Stimulated activated CD4-positive, alpha-beta T cell treated with anti-CD3 and anti-CD28 coated beads, Interleukin-4, amount 100 ng/mL, for 1 hour (primary cell): Measurements from ENCODE around the gene TOP1.

Experiments used
- DNase-seq: peaks from one replicate; pipeline ENCODE4 v3.0.0-alpha.2; 2020

The TOP1 gene

DNA sequence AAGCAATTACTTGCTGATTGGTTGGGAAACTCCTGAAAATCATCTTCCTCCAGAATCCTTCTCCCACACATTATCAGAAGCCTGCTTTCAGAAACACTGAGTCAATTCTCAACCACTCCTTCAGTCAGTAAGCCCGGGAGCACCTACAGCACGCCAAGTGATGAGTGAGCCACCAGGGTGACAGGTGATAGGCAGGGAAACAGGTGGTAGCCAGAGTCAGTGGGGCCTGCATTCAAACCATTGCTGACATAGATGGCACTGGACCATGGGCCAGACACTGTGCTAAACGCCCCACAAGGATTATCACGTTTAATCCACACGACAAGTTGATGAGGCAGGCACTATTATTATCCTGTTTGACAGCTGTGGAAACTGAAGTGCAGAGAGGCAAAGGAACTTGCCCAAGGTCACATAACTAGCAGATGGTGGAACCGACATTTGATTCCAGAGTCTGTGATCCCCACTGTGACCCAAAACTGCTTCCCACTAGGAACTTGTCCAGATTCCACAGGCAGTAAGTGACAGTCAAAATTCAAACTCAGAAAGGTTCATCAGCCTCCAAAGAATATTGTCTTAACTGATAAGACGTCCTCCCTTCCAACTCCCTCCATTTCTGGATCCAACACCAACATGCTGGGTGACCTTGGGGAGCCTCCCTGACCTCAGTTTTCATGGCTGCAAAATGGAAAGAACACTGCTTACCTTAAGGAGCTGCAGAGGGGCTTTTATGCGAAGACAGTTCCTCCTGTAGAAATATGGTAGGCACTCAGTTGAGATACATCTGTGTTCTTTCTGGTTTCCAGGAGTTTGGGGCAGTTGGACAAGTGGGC is 23.9 kb upstream of the TOP1 start:
- no peak for DNase-seq

DNA sequence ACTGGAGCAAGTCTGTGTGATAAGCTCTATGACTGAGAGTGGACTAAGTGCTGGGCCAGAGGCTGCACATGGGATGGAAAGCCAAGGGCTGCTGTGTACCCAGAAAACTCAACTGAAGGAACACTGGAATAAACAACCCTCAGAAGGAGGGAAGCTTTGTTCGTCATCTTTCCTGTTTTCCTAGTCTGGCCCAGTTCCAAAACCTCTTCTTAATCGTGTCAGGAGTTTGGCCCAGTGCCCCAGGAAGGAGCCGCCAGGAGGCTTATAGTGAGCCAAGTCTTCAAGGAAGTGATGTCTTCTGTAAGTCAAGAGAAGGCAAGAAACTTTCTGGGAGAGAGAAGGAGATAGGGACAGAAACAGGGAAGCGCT is 23.3 kb upstream of the TOP1 start:
- no peak for DNase-seq

- DNase-seq: no peak
These were observed 22.3 kb upstream of the TOP1 start for GRCh38 chr20:41006126-41006935.

- no peak for DNase-seq
These were observed 21.6 kb upstream of the TOP1 start for GRCh38 chr20:41006936-41007474.

- no peak for DNase-seq
These were observed 21.1 kb upstream of the TOP1 start for GRCh38 chr20:41007481-41007880.

- DNase-seq: no peak
These were observed 18.7 kb upstream of the TOP1 start for GRCh38 chr20:41009946-41010345.

GRCh38 chr20:41011551-41012067 is 17.0 kb upstream of the TOP1 start:
- DNase-seq: no peak

GRCh38 chr20:41014561-41015088 is 14.0 kb upstream of the TOP1 start:
- DNase-seq: no peak

DNA sequence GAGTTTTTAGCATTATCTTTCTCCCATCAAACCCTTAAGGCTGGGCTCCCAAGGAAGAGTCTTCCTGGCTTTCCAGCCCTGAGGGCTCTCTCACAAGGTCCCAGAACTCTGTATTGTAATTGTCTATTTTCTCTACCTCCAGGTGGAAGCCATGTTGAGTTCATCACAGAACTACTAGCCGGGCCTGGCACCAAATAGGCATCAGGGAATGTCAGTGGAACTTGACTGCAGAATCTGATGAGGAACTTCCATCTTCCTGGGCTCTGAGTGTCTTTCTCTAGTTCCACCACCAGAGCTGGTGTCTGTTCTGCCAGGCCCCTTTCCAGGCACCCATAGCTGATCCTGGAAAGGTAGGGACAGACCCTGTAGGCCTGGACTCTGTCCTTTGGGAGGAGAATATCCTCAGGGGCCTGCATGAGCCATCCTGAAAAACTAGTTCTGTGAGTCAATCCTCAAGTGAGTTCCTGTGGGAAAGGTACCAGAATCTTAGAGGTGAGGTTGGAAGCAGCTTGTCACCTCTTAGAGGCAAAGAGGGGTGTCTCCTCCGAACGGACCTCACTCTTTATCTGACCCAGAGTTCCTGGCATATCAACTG is 11.1 kb upstream of the TOP1 start:
- no peak for DNase-seq

- no peak for DNase-seq
These were observed 10.5 kb upstream of the TOP1 start for GRCh38 chr20:41018153-41018552.

- no peak for DNase-seq
These were observed 5.1 kb upstream of the TOP1 start for GRCh38 chr20:41023549-41023948.

GRCh38 chr20:41027366-41027765 is 1.3 kb upstream of the TOP1 start:
- DNase-seq: no peak

DNA sequence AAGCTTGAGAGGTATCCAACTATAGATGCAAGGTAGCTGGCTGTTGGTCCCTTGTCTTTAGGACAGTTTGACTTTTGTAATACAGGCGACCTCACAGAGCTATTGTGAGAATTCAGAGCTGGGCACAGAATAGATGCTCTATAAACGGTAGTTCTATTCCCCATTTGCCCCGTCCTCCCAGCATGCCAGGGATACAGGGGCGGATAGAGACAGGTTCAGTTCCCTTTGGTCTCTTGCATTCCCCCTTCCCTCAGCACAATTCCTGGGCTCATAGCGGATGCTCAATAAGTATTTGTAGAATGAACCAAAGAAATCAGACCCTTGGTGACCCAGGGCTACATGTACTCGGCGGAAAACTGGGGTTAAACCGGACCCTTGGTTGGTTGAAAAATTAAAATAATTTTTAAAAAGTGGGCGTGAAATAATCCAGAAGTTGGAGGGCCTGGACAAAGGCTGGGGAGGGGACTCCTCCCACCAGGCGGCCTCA is 707 bp upstream of the TOP1 start:
- no peak for DNase-seq

DNA sequence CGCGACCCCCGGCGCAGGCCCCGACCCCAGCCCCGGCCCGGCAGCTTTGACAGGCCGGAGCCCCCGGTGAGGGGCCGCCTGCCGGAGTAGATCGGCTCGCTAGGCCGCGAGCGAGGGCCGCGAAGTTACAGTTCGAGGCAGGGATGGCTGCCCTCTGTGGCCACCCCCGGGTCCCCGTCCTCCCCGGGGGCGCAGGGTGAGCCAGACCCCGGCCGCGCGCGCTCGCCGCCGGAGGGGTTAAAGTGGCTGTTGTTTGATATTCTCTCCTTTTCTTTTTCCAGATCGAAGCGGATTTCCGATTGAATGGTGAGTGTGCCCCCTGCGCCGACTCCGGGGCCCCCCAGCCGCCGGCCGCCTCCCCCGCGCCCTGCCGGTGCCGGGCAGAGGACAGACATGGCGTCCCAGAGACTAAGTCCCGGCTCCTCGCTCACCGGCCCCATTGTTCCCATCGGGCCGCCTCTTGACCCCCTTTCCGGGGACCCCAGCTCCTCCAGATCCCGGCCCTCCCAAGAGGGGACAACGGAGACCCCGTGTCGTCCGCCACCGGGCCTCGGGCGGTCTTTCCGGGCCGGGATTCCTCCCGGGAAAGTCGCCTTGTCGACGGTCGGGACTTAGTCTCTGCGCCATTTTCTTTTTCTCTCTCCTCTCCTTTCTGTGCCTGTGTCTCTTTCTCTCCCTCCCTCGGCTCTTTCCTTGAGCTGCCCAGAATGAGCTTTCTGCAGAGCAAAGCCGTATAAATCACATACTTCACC is 704 bp downstream of the TOP1 start:
- DNase-seq: peak; percentile 48

DNA sequence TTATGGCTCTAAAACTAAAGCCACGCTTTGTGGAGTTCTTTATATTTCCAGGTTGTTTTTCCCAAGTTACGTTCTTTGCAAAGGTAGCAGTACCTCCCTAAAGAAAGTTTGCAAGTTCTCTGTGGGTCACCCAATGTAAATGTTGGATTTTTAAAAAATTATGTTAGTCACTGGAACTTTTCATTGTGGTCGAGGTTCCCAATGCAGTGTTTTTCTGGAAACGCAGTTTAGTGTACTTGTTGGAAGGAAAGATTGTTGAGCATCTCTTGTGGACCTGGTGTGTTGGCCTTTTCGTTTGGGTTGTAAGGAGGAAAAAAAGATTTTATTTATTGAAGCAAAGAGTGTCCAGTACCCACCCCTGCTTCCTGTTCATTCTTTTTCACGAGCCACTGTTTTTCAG is 1.4 kb downstream of the TOP1 start:
- DNase-seq: no peak

GRCh38 chr20:41030531-41031242 is 2.1 kb downstream of the TOP1 start:
- no peak for DNase-seq

DNA sequence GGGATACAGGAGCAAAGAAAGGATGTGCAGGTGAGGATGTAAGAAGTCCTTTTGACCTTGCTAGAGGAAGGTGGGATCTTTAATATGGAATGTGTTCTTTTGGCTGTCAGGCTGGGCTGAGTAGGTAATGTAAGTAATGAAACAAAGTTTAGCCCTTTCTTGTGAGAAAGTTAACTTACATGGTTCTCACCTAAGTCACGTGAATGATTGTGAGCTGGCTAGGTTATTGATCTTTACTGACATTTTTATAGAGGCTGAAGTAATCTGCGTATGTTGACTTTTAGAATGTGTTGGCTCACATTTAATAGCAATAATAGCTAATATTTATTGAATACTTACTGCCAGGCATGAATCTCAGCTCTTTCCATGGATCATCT is 2.6 kb downstream of the TOP1 start:
- DNase-seq: no peak

DNA sequence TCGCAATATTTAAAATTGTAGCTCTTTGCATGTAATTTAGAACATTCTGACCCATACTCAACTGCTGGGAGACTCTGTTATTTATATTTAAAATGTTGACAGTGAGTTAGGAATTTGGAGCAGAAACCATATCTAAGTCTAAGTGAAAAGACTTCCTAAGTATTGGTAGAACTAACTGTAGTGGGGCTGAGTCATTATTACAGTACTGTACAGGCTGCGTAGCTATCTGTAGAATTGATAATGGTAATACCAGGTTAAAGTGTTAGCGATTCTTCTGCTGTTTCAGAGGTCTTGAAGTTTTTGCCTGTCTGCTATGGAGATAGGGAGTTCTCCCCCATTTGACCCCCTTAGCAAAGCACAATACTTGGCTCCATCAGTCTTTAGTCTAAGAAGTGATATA is 3.6 kb downstream of the TOP1 start:
- DNase-seq: no peak

GRCh38 chr20:41034239-41034638 is 5.6 kb downstream of the TOP1 start:
- no peak for DNase-seq

DNA sequence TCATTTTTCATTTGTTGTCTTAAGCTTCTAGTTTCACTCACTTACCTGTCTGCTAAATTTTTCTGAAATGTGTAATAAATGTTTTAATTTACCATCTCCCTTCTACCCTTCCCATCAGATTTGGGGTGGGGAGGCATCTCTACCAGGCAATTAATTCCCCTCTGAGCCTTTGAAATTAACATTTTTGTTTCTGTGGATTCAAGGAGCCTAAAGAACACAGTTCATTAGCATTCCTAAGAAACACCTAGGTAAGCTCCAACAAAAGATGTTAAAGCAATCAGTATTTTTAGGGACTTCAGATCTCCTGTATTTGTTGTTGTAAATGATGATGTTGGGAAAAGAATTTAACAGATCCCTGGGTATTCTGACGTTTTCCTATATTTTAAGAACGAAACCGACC is 6.6 kb downstream of the TOP1 start:
- no peak for DNase-seq

DNA sequence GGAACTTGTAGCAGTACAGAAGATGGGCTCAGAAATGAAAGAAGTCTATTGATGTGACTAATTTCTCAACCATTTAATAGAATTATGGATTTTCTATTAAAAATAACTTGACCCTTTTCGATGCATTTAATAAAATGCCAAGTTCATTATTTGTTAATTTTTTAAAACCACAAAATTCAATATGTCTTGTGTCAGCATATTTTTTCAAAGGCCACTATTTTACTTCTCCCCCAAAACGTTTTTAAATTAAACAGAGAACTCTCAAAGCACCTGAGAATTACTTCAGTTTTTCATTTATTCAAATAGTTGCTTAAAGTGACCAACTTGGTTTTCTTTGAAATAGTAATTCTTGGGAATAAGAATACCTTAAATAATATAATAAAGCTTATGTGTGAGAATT is 8.6 kb downstream of the TOP1 start:
- no peak for DNase-seq
